Vagina (tissue), 2 donors: Measurements from ENCODE around the gene PGAP6.

ENCODE experiments used
- POLR2A ChIP-seq, 2 donors: fragments of 450-650 bp; IDR thresholded peaks; one replicate each; pipeline ENCODE4 v1.6.1; 2017; ENCODE audit warnings: antibody characterized with exemption in 2 of 2, mild to moderate bottlenecking in 2 of 2, moderate library complexity in 2 of 2
- POLR2AphosphoS5 ChIP-seq, 2 donors: sonication (generic); formaldehyde crosslinking; IDR thresholded peaks; one replicate each; pipeline ENCODE4 v1.9.0; 2017; ENCODE audit warnings: antibody characterized with exemption in 2 of 2, mild to moderate bottlenecking in 2 of 2, low read depth in 1 of 2; ENCODE audit not compliant: insufficient read depth in 1 of 2
- TF ChIP-seq, protein P1 (sequence below), 3 experiments: fragments of 450-650 bp in 2 of 3; fragments of 200-600 bp in 1 of 3; sonication (generic) in 1 of 3; IDR thresholded peaks; one replicate each; pipeline ENCODE4 v1.5.1; 2017 to 2019; ENCODE audit warnings: antibody characterized with exemption in 3 of 3, mild to moderate bottlenecking in 2 of 3, moderate library complexity in 2 of 3

DNA sequence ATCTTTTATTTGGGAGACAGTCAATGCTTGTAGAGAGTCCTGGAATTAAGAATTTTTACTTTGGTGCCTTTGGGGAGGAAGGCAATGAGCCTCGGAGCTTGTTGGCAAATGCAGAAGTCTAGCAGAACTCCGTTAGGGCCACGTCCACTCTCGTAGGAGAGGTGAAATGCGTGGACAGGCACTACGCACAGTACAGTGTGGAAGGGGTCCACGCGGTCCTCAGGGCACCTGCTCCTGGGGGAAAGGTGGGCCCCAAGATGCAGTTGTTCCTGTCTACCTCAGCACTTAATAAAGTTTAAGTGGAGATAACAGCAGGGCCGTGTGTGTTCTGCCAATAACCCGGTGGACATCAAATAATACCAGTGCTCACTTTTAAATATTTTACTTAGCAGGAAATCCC is 45.5 kb upstream of the PGAP6 start:
- TF ChIP-seq POLR2A (IDR thresholded peaks at IDR 0.05): no peak
- TF ChIP-seq, protein P1, sequence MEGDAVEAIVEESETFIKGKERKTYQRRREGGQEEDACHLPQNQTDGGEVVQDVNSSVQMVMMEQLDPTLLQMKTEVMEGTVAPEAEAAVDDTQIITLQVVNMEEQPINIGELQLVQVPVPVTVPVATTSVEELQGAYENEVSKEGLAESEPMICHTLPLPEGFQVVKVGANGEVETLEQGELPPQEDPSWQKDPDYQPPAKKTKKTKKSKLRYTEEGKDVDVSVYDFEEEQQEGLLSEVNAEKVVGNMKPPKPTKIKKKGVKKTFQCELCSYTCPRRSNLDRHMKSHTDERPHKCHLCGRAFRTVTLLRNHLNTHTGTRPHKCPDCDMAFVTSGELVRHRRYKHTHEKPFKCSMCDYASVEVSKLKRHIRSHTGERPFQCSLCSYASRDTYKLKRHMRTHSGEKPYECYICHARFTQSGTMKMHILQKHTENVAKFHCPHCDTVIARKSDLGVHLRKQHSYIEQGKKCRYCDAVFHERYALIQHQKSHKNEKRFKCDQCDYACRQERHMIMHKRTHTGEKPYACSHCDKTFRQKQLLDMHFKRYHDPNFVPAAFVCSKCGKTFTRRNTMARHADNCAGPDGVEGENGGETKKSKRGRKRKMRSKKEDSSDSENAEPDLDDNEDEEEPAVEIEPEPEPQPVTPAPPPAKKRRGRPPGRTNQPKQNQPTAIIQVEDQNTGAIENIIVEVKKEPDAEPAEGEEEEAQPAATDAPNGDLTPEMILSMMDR (IDR thresholded peaks at IDR 0.05): no peak
- TF ChIP-seq POLR2AphosphoS5 (IDR thresholded peaks at IDR 0.05; ENCODE audit: insufficient read depth in 1 of 2, low read depth in 1 of 2): no peak
